Erythroblast (primary cell): ENCODE measurements around the gene LDLRAD4.

Experiments used
- DNase-seq, 2 experiments: peaks; one replicate each; lab custom pipeline; 2025; lab: John Stamatoyannopoulos, UW
- GATA1 ChIP-seq: IDR thresholded peaks from 2 replicates; pipeline ENCODE4 v1.6.1; 2011; ENCODE audit warnings: low read depth, mild to moderate bottlenecking, control low read depth, low read length, moderate library complexity
- POLR2A ChIP-seq: IDR thresholded peaks from 2 replicates; pipeline ENCODE4 v1.6.1; 2011; ENCODE audit warnings: mild to moderate bottlenecking, low read length

The LDLRAD4 gene

GRCh38 chr18:13289481-13290205, 71.1 kb downstream of the LDLRAD4 start:
- TF ChIP-seq GATA1 (no peak), POLR2A (no peak)
- no peak for DNase-seq

DNA sequence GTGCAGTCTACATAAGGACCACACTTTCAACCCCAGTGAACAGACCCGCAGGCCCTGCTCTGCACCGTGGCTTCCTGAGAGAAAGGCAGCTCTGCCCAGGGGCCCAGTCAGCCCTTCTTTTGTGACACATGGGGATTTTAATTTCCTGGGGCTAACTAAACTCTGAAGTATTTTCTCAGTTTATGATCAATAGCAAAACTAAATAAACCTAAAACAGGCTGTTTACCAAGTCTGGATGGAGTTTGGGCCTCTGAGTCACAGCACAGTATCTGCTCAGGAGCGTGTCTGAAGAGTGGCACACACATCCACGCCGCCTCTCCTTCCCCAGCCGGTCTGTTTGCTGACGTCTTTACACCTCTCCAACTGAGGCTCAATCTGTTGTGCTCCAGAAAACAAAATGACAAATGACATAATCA, 72.3 kb downstream of the LDLRAD4 start:
- no peak for TF ChIP-seq GATA1
- no peak for TF ChIP-seq POLR2A
- no peak for DNase-seq

DNA sequence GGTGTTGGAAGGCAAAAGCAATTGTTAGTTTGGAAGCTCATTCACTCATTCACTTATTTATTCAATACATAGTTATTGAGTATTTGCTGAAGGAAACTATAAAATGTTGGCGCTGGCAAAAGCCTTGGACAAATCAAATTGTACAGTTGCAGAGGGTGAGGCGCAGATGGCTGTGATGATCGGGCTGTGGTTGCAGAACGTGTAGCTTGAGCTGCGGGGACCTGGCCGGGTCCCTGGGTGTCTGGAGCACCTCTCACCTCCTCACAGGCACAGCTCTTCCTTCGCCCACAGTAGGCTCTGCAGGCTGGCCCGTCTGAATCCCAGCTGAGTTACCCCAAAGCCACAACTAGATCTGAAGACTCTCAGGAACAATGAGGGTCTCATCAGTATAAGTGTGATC, 72.7 kb downstream of the LDLRAD4 start:
- DNase-seq, result no peak
- TF ChIP-seq GATA1 (no peak), POLR2A (no peak)

- no peak for DNase-seq
These were observed 73.3 kb downstream of the LDLRAD4 start for GRCh38 chr18:13291745-13292447.

GRCh38 chr18:13292736-13293135, 74.2 kb downstream of the LDLRAD4 start:
- no peak for TF ChIP-seq POLR2A
- TF ChIP-seq GATA1, result no peak
- DNase-seq, result no peak

More at GRCh38 chr18:13291745-13292447, 73.3 kb downstream of the LDLRAD4 start:
- TF ChIP-seq GATA1, result no peak
- TF ChIP-seq POLR2A, result no peak

DNA sequence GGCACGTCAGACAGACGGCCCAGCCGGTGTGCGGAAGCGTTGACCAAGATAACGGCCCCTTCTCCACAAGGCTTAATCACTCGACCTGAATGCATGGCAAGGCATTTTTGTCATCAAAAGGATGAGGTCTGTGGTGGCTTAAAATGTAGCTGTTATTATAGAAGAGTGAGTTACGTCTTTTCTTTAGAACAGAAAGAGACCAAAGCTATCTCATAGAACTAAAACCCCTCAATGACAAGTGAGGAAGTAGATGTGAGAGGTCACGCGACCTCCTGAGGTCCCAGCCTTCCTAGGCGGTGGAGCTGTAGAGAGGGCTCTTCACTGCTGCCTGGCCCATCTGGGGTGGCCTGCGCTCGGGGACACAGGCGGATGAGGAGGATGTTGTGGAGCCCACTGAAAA, 75.7 kb downstream of the LDLRAD4 start:
- no peak for DNase-seq
- TF ChIP-seq POLR2A (no peak), GATA1 (no peak)

GRCh38 chr18:13295894-13296293, 77.3 kb downstream of the LDLRAD4 start:
- no peak for DNase-seq
- no peak for TF ChIP-seq GATA1
- TF ChIP-seq POLR2A, result no peak

- no peak for TF ChIP-seq GATA1
- no peak for TF ChIP-seq POLR2A
- no peak for DNase-seq
These were observed 78.5 kb downstream of the LDLRAD4 start for GRCh38 chr18:13296867-13297574.

DNA sequence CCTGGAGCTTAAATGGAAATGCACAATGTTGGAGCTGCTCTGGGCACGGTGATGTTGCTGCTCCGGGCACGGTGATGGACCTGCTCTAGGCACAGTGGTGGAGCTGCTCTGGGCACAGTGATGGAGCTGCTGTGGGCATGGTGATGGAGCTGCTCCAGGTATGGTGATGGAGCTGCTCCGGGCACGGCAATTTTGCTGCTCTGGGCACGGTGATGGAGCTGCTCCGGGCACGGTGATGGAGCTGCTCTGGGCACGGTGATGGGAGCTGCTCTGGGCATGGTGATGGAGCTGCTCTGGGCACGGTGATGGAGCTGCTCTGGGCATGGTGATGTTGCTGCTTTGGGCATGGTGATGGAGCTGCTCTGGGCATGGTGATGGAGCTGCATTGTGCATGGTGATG, 79.7 kb downstream of the LDLRAD4 start:
- TF ChIP-seq POLR2A (no peak), GATA1 (no peak)
- no peak for DNase-seq

DNA sequence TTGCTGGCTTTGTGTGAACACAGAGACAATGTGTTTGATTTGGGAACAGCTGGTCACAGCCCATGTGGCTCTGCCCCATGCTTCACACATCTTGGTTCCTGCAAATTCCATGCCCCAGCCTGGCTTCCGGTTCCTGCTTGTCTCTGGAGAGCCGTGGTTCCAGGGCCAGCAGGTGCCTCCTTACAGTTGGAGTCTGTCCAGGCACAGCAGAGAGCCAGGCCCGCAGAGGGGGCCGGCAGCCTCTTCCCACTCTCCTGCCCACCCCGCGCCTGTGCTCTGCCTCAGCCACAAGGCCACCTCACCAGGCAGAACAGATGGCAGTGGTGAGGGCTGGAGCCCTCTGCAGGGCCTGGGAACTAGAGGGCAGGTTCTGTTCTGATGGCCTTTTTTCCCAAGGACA, 81.5 kb downstream of the LDLRAD4 start:
- no peak for TF ChIP-seq GATA1
- no peak for TF ChIP-seq POLR2A
- no peak for DNase-seq

DNA sequence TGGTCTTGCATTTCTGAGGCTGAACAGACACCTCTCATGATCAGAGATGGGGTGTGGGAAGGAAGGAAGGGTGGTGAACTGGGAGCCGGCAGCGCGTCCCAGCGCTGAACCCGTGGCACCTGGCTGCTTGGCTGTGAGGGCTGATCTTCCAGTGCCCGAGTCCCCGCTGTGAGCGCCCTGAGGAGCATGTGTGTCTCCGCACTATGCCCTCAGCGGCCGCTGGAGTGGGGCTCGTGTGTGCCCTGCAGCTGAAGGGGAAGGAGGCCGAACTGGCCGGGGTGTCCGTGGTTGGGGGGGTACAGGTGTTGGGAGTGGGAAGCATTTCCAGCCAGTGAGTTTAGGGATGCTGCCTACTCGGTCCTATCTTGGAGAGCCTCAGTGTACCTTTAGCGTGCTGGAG, 82.2 kb downstream of the LDLRAD4 start:
- no peak for TF ChIP-seq GATA1
- no peak for TF ChIP-seq POLR2A

DNA sequence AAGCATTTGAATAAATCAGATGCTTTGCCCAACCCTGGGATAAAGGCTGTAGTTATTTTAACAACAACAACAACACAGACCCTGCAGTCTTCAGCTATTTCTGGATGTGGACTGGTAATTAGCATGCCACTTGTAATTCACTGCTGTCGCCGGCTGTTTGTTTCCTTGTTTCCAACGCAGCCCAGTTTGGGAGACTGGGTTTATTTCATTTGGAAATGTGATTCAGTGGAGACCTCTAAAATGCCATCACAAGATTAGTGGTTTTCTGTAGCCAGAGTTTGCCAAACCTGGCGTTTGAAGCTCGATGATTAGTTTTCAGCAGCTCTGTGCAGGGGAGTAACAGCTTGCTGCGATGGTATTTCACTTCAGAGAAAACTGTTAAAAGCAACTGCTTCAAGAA, 83.5 kb downstream of the LDLRAD4 start:
- TF ChIP-seq POLR2A (no peak), GATA1 (no peak)
- DNase-seq, result no peak

More for the DNA sequence above, 82.2 kb downstream of the LDLRAD4 start:
- DNase-seq, result no peak

DNA sequence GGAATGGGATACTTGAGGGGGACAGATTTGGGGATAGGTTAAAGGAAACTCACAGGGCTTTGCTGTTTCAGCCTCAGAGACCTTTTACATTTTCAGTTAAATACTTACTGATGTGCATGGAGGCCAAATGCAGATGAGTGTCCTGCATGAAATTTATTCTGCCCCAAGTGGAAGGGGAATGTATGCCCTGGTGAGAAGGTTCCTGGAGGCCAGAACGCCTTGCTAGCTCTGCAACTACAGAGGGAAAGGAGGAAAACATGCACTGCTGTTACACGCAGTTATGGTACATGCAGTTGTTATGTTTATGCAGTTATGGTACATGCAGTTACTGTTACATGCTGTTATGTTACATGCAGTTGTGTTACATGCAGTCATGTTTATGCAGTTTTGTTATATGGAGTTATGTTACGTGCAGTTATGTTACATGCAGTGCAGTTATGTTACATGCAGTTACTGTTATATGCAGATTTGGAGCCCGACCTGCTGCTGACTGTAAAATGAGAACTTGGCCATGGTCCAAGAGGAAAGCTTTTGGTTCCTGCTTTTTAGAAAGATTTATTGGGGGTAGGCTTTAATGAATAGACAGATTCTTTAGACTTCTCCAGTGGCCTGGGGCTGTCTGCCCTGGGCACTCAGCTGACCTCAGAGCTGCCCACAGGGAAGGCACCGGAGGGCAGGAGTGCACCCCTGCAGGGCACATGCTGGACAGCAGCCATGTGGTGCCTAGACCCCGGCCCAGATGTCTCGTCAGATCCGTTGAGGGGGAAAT, 84.1 kb downstream of the LDLRAD4 start:
- DNase-seq, result no peak
- TF ChIP-seq GATA1 (no peak), POLR2A (no peak)
